H1 (cell line): ENCODE results near the gene ZDHHC3. TPM values are rescaled to one million over a fixed set of nuclear protein-coding genes. Genes with fewer than 3 reads are reported as not detected.

ENCODE experiments used
- CTCF ChIA-PET: fragments of 300-600 bp; sonication (Branson Sonifier 250); formaldehyde crosslinking; loops from one replicate; lab custom pipeline; 2021; ENCODE audit not compliant: partially characterized antibody; lab: Charles Lee
- POLR2A ChIA-PET: fragments of 300-600 bp; sonication (Branson Sonifier 250); formaldehyde crosslinking; loops from one replicate; lab custom pipeline; 2021; ENCODE audit warnings: inconsistent platforms; ENCODE audit not compliant: partially characterized antibody; lab: Charles Lee
- DNase-seq, 2 experiments: peaks; one replicate each; pipeline versions ENCODE4 v3.0.0 to v3.0.0-alpha.2; 2010 to 2022; ENCODE audit warnings: low spot score in 2 of 2, low read depth in 1 of 2, mixed read lengths in 1 of 2
- FAIRE-seq: peaks from 2 replicates; lab custom pipeline; 2011; peaks lifted over from hg19 to GRCh38; lab: Jason Lieb, UNC
- H2AFZ ChIP-seq: 2 replicates; pipeline ENCODE4 v1.8.1; 2012; ENCODE audit warnings: low read length, inconsistent platforms
- H2AK5ac ChIP-seq: 2 replicates; pipeline ENCODE4 v1.6.1; 2013; ENCODE audit warnings: low read depth, low read length
- H2BK120ac ChIP-seq: replicated peaks from 2 replicates; pipeline ENCODE3; 2013; ENCODE audit warnings: low read depth, low read length, inconsistent platforms
- H2BK12ac ChIP-seq: 2 replicates; pipeline ENCODE4 v1.6.1; 2013; ENCODE audit warnings: low read depth, low read length
- H2BK15ac ChIP-seq: 2 replicates; pipeline ENCODE4 v1.6.1; 2013; ENCODE audit warnings: low read length
- H2BK20ac ChIP-seq: 2 replicates; pipeline ENCODE4 v1.6.1; 2013; ENCODE audit warnings: low read length
- H2BK5ac ChIP-seq: 2 replicates; pipeline ENCODE4 v1.6.1; 2013; ENCODE audit warnings: low read depth, low read length
- H3K14ac ChIP-seq: 2 replicates; pipeline ENCODE4 v1.6.1; 2013; ENCODE audit warnings: inconsistent platforms; ENCODE audit not compliant: insufficient read length
- H3K18ac ChIP-seq: 2 replicates; pipeline ENCODE4 v1.6.1; 2013; ENCODE audit warnings: low read length; ENCODE audit errors: extremely low read depth
- H3K23ac ChIP-seq: 2 replicates; pipeline ENCODE4 v1.6.1; 2013; ENCODE audit warnings: inconsistent platforms; ENCODE audit not compliant: insufficient read length
- H3K23me2 ChIP-seq: 2 replicates; pipeline ENCODE4 v1.6.1; 2013; ENCODE audit warnings: low read depth, low read length
- H3K27ac ChIP-seq: 2 replicates; pipeline ENCODE4 v1.6.1; 2011; ENCODE audit warnings: low read depth, low read length, inconsistent platforms
- H3K27me3 ChIP-seq, 4 experiments: replicated peaks in 1 of 4; 1 replicate in 1 of 4; 2 replicates in 3 of 4; pipeline versions ENCODE4 v1.6.1 to v1.8.1; 2011 to 2013; ENCODE audit warnings: low read length in 3 of 4, mild to moderate bottlenecking in 3 of 4, inconsistent platforms in 2 of 4, mixed read lengths in 2 of 4, moderate library complexity in 1 of 4; ENCODE audit not compliant: control insufficient read depth in 3 of 4, insufficient read depth in 3 of 4; ENCODE audit errors: extremely low read depth in 1 of 4
- H3K36me3 ChIP-seq, 4 experiments: 2 replicates each; pipeline versions ENCODE4 v1.6.1 to v1.8.1; 2011 to 2013; ENCODE audit warnings: mild to moderate bottlenecking in 4 of 4, low read length in 3 of 4, moderate library complexity in 2 of 4, control low read depth in 1 of 4, inconsistent platforms in 1 of 4; ENCODE audit not compliant: insufficient read depth in 4 of 4, control insufficient read depth in 2 of 4
- H3K4ac ChIP-seq: replicated peaks from 2 replicates; pipeline ENCODE3; 2013; ENCODE audit warnings: low read length, low read depth, mixed read lengths, inconsistent platforms; ENCODE audit not compliant: insufficient read length
- H3K4me1 ChIP-seq, 4 experiments: replicated peaks in 1 of 4; 1 replicate in 1 of 4; 2 replicates in 3 of 4; pipeline versions ENCODE4 v1.6.1 to v1.8.1; 2011 to 2013; ENCODE audit warnings: low read length in 3 of 4, inconsistent platforms in 2 of 4, mixed read lengths in 1 of 4; ENCODE audit not compliant: insufficient read depth in 4 of 4, control insufficient read depth in 3 of 4
- H3K4me2 ChIP-seq, 2 experiments: 2 replicates each; pipeline versions ENCODE4 v1.6.1 to v1.8.1; 2011 to 2013; ENCODE audit warnings: low read depth in 2 of 2, low read length in 2 of 2, control low read depth in 1 of 2, inconsistent platforms in 1 of 2, mild to moderate bottlenecking in 1 of 2; ENCODE audit not compliant: insufficient read depth in 1 of 2
- H3K4me3 ChIP-seq, 4 experiments: fragments of 200-600, 300-600 bp in 1 of 4; sonication (generic), shearing (Covaris generic), sonication (Bioruptor Twin) in 1 of 4; 2 replicates each; pipeline versions ENCODE4 v1.5.1 to v1.8.1; 2011 to 2016; ENCODE audit warnings: low read length in 4 of 4, low read depth in 3 of 4, control low read depth in 2 of 4, inconsistent platforms in 2 of 4, mild to moderate bottlenecking in 2 of 4, mixed read lengths in 1 of 4, moderate library complexity in 1 of 4; ENCODE audit not compliant: insufficient read depth in 2 of 4; ENCODE audit errors: extremely low read depth in 1 of 4
- H3K56ac ChIP-seq: replicated peaks from 2 replicates; pipeline ENCODE3; 2013; ENCODE audit warnings: low read depth, mild to moderate bottlenecking, mixed read lengths, low read length, inconsistent platforms; ENCODE audit not compliant: insufficient read length
- H3K79me1 ChIP-seq: 2 replicates; pipeline ENCODE4 v1.6.1; 2013; ENCODE audit warnings: low read depth, low read length, control low read depth
- H3K79me2 ChIP-seq, 2 experiments: 2 replicates each; pipeline versions ENCODE4 v1.6.1 to v1.8.1; 2012 to 2013; ENCODE audit warnings: low read length in 2 of 2, mild to moderate bottlenecking in 2 of 2, inconsistent platforms in 1 of 2; ENCODE audit not compliant: insufficient read depth in 2 of 2, control insufficient read depth in 1 of 2
- H3K9ac ChIP-seq, 4 experiments: replicated peaks in 1 of 4; 1 replicate in 1 of 4; 2 replicates in 3 of 4; pipeline versions ENCODE4 v1.6.1 to v1.8.1; 2011 to 2013; ENCODE audit warnings: low read depth in 3 of 4, low read length in 3 of 4, control low read depth in 2 of 4, mild to moderate bottlenecking in 2 of 4, moderate library complexity in 2 of 4, inconsistent platforms in 1 of 4; ENCODE audit errors: extremely low read depth in 1 of 4
- H3K9me3 ChIP-seq, 2 experiments: 2 replicates each; pipeline versions ENCODE4 v1.6.1 to v1.8.1; 2012 to 2013; ENCODE audit warnings: mild to moderate bottlenecking in 2 of 2, moderate library complexity in 2 of 2, control low read depth in 1 of 2, inconsistent platforms in 1 of 2, low read depth in 1 of 2, low read length in 1 of 2, mixed read lengths in 1 of 2; ENCODE audit not compliant: insufficient read depth in 2 of 2
- H4K20me1 ChIP-seq, 2 experiments: replicated peaks in 1 of 2; 2 replicates each; pipeline versions ENCODE3 to v1.8.1; 2011 to 2013; ENCODE audit warnings: inconsistent platforms in 2 of 2, low read length in 2 of 2, mild to moderate bottlenecking in 1 of 2; ENCODE audit not compliant: insufficient read depth in 2 of 2, control insufficient read depth in 1 of 2
- H4K5ac ChIP-seq: 2 replicates; pipeline ENCODE4 v1.6.1; 2013; ENCODE audit warnings: low read length, low read depth, mixed read lengths, inconsistent platforms; ENCODE audit not compliant: insufficient read length
- H4K8ac ChIP-seq: 2 replicates; pipeline ENCODE4 v1.8.0; 2013; ENCODE audit warnings: mild to moderate bottlenecking, moderate library complexity, low read length, inconsistent platforms; ENCODE audit not compliant: insufficient read depth; ENCODE audit errors: extremely low read depth
- H4K91ac ChIP-seq: replicated peaks from 2 replicates; pipeline ENCODE3; 2013; ENCODE audit warnings: low read length, mixed read lengths, inconsistent platforms; ENCODE audit not compliant: insufficient read length
- ASH2L ChIP-seq: fragments of 200-600, 300-600 bp; sonication (generic); IDR thresholded peaks from one replicate; pipeline ENCODE4 v1.7.1; 2017; ENCODE audit warnings: low read length
- CBX5 ChIP-seq: fragments of 300-800, 300-1000 bp; sonication (generic); IDR thresholded peaks from 2 replicates; pipeline ENCODE4 v1.7.1; 2016; ENCODE audit warnings: antibody characterized with exemption, low read length, low read depth
- CHD2 ChIP-seq: IDR thresholded peaks from 2 replicates; pipeline ENCODE4 v1.6.1; 2012; ENCODE audit warnings: low read length, improper control_type of control experiment
- EP300 ChIP-seq, 2 experiments: IDR thresholded peaks; 1 replicate in 1 of 2; 2 replicates in 1 of 2; pipeline ENCODE4 v1.6.1; 2011 to 2012; ENCODE audit warnings: low read depth in 2 of 2, low read length in 2 of 2, mild to moderate bottlenecking in 2 of 2, borderline replicate concordance in 1 of 2, inconsistent platforms in 1 of 2, moderate library complexity in 1 of 2
- GABPA ChIP-seq: IDR thresholded peaks from 2 replicates; pipeline ENCODE4 v1.6.1; 2011; ENCODE audit warnings: mild to moderate bottlenecking, low read length, moderate library complexity, borderline replicate concordance; ENCODE audit not compliant: insufficient read depth
- KDM4A ChIP-seq: IDR thresholded peaks from one replicate; pipeline ENCODE4 v1.7.1; 2012; ENCODE audit warnings: low read depth, mild to moderate bottlenecking, moderate library complexity, low read length, inconsistent platforms; ENCODE audit not compliant: severe bottlenecking
- KDM5A ChIP-seq: fragments of 200-600 bp; IDR thresholded peaks from 2 replicates; pipeline ENCODE4 v1.7.1; 2012; ENCODE audit warnings: mild to moderate bottlenecking, low read length, inconsistent platforms, mixed read lengths
- MAX ChIP-seq: IDR thresholded peaks from 2 replicates; pipeline ENCODE4 v1.6.1; 2012; ENCODE audit warnings: inconsistent platforms
- SIX5 ChIP-seq: IDR thresholded peaks from 2 replicates; pipeline ENCODE4 v1.6.1; 2011; ENCODE audit warnings: mild to moderate bottlenecking, low read depth, low read length
- SP1 ChIP-seq: IDR thresholded peaks from 2 replicates; pipeline ENCODE4 v1.6.1; 2011; ENCODE audit warnings: low read depth, low read length
- SUZ12 ChIP-seq: fragments of 200-600 bp; sonication (generic); IDR thresholded peaks from 2 replicates; pipeline ENCODE4 v1.6.1; 2012; ENCODE audit warnings: mild to moderate bottlenecking, inconsistent platforms, low read length, moderate library complexity, mixed read lengths
- TEAD4 ChIP-seq: IDR thresholded peaks from 2 replicates; pipeline ENCODE4 v1.6.1; 2012; ENCODE audit warnings: low read depth, low read length, inconsistent platforms, mixed read lengths
- USF2 ChIP-seq: IDR thresholded peaks from 2 replicates; pipeline ENCODE4 v1.6.1; 2011; ENCODE audit warnings: low read length, improper control_type of control experiment
- WGBS, 2 experiments: shearing (Covaris generic) in 1 of 2; methylation state at CpG; one replicate each; pipeline versions ENCODE4 v1.1.6 to v1.1.7; 2013 to 2015; ENCODE audit warnings: low lambda C conversion rate in 2 of 2, mixed read lengths in 2 of 2, inconsistent platforms in 1 of 2, low coverage in 1 of 2, missing lambda C conversion rate in 1 of 2; ENCODE audit not compliant: insufficient replicate concordance in 2 of 2, insufficient coverage in 1 of 2, insufficient read length in 1 of 2; ENCODE audit errors: extremely low coverage in 1 of 2, missing lambda C conversion rate in 1 of 2; 5-methylcytosine and 5-hydroxymethylcytosine counted together
- polyA plus RNA-seq, 7 experiments: library from polyadenylated mRNA; depleted of rRNA in 3 of 7; stranded (reverse) in 5 of 7; unstranded in 2 of 7; fragments of >200 nt in 5 of 7; fragments of 200-250 nt in 2 of 7; gene quantifications; 1 replicate in 5 of 7; 2 replicates in 1 of 7; 4 replicates in 1 of 7; pipeline versions ENCODE4 v1.2.1 to v1.2.3, GENCODE V29; 2011 to 2013; ENCODE audit warnings: missing spikeins in 2 of 7, mixed read lengths in 2 of 7
- total RNA-seq: library from RNA; stranded (reverse); fragmentation: NEBNext Ultra II Directional; extraction: Animal tissue kit (Norgen Biotek cat#: 25700); gene quantifications from 2 replicates; pipeline ENCODE4 v1.2.1, GENCODE V29; 2021

The ZDHHC3 gene
- total and polyA plus RNA-seq, 2 of the 8 experiments (the other 6 are each of a cell fraction or from before 2014, with no cell fraction given) = 77.4 to 88.7 TPM

- H3K9ac ChIP-seq = no peak overlapping the region
- no peak overlapping the region for H2BK15ac ChIP-seq
- FAIRE-seq (no peak), DNase-seq (no peak)
- no peak overlapping the region for H2BK120ac ChIP-seq
- no peak overlapping the region for H3K4ac ChIP-seq
- no peak overlapping the region for H2BK20ac ChIP-seq
- no peaks in the 10 kb centered on the region for H3K4me1 ChIP-seq
- peaks cover 0 to 1% (median 0%) of the 10 kb centered on the region in 4 experiments; a peak in 1 of 7 replicates for H3K27me3 ChIP-seq
- CTCF ChIA-PET = interaction anchor here (1.2 to 1.5 kb wide), 2 partner anchors 15 to 31 kb away, joined by 3 read pairs; partner anchors contain the start of genes EXOSC7 and ZDHHC3
- H4K8ac ChIP-seq = no peak overlapping the region
- H3K4me3 ChIP-seq = no peak overlapping the region
- no peak overlapping the region for H3K4me2 ChIP-seq
- peaks cover 7% of the 10 kb centered on the region for H3K79me1 ChIP-seq
- H4K20me1 ChIP-seq = peaks cover 3 to 4% of the 10 kb centered on the region in 2 experiments
- no peak overlapping the region for H3K23ac ChIP-seq
- H3K18ac ChIP-seq = no peak overlapping the region
- no peak overlapping the region for H2AK5ac ChIP-seq
- H3K56ac ChIP-seq = no peak overlapping the region
- H4K91ac ChIP-seq = no peak overlapping the region
- no peak overlapping the region for H4K5ac ChIP-seq
- H2BK12ac ChIP-seq = no peak overlapping the region
- H3K23me2 ChIP-seq = no peaks in the 10 kb centered on the region
- H3K14ac ChIP-seq = no peak overlapping the region
- H3K9me3 ChIP-seq = no peaks in the 10 kb centered on the region
- H3K27ac ChIP-seq = no peak overlapping the region
- no peak overlapping the region for H2BK5ac ChIP-seq
- peaks cover 0 to 3% (median 0%) of the 10 kb centered on the region in 4 experiments; a peak in 1 of 8 replicates for H3K36me3 ChIP-seq
- H2AFZ ChIP-seq = no peak overlapping the region
- WGBS, 2 experiments = 96% methylated on average over 3 of the region's 3 CpGs; no CpG with 5 or more reads in 1 of the 2 experiments
- POLR2A ChIA-PET = interaction anchor here (5.2 kb wide), 1 partner anchor 15 kb away, joined by 34 read pairs; the partner anchor contains the start of genes EXOSC7 and ZDHHC3
- H3K79me2 ChIP-seq = peaks cover 6 to 72% of the 10 kb centered on the region in 2 experiments
- TF ChIP-seq USF2 (no peak), ASH2L (no peak), SP1 (no peak), MAX (no peak), GABPA (no peak), SUZ12 (no peak), KDM4A (no peak), SIX5 (no peak), TEAD4 (no peak), KDM5A (no peak), EP300 (IDR thresholded peaks at IDR 0.05; ENCODE audit: borderline replicate concordance in 1 of 2, low read depth in 2 of 2, low read length in 2 of 2) (no peak), CBX5 (no peak), CHD2 (no peak)
These were observed 14.1 kb downstream of the ZDHHC3 start for GRCh38 chr3:44961888-44962287.
